Activated naive CD8-positive, alpha-beta T cell treated with anti-CD3 and anti-CD28 coated beads, Interleukin-2, amount 50 U/mL, for 16 hours (primary cell): Measurements from ENCODE around the gene ZBTB44.
"Not testable (repeated sequence)": the region's sequence is repeated elsewhere in the genome, so short reads cannot be mapped to it uniquely, and the experiment has no call there.

ENCODE experiments used
- DNase-seq: peaks from one replicate; pipeline ENCODE4 v3.0.0-alpha.2; 2020; ENCODE audit warnings: low read depth, low spot score

ZBTB44 gene

DNA sequence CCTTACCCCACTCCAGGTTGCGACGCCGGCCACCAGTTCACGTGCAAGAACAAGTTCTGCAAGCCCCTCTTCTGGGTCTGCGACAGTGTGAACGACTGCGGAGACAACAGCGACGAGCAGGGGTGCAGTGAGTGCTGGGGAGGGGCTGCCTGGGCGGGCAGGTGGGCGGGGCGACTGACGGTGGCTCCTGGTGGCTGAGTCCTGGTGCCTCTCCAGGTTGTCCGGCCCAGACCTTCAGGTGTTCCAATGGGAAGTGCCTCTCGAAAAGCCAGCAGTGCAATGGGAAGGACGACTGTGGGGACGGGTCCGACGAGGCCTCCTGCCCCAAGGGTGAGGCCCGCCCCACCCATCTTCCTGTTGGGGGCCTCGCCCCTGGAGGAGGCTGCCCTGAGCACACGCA is 116.4 kb downstream of the ZBTB44 start:
- no peak for DNase-seq

DNA sequence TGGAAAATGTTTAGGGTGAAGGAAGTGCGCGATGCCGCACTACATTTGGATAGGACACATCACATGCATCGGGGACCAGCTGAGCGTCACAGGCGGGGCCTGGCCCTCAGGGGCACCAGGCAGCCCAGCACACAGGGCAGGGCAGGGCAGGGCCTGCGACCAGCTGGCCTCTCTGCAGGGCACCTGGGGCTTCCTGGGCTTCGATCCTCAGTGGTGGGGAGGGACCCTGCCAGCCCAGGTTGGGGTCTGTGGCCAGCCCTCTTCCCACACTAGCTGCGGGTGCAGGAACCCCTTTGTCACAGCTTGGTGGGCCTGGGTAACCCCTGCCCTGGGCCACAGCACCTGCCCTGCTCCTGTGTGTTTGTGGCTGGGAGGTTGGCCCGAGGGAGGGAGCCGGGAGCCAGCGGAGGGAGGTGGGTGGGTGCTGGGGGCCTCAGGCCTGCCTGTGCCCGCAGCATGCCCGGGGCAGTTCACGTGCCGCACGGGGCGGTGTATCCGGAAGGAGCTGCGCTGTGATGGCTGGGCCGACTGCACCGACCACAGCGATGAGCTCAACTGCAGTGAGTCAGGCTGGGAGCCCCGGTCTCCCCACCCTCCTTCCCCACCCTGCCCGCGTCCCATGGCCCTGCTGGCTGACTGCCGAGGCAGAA is 117.2 kb downstream of the ZBTB44 start:
- no peak for DNase-seq

DNA sequence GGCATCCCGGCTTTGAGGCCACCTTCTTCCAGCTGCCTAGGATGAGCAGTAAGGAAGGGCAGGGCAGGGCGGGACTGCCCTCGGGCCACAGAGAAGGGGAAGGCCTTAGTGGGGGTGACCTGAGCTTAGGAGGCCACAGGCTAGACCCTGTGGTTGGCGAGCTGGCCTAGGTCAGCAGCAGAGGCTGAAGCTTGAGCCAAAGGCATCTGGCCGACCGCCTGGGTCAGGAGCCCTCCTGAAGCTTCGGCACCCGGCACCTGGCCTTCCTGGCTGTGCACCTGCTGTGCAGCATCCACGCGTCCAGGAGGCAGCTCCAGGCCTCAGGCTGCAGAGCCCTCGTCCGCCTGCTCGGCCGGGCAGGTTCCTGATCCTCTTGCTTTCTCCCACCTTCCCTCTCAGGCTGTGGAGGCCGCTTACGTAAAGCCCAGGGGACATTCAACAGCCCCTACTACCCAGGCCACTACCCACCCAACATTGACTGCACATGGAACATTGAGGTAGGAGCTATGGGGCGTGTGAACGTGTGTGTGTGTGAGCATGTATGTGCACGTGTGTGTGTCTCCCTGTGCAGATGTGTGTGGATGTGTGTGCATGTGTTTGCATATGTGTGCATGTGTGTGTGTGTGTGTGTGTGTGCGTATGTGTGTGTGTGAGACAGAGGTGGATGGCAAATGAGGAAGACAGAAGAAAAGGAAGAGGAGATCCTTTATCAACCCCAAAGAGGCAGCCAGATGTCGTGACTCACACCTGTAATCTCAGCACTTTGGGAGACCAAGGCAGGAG is 120.3 kb downstream of the ZBTB44 start:
- no peak for DNase-seq

- DNase-seq = not testable (repeated sequence)
Observed at GRCh38 chr11:130193551-130193950, 121.2 kb downstream of the ZBTB44 start.

DNA sequence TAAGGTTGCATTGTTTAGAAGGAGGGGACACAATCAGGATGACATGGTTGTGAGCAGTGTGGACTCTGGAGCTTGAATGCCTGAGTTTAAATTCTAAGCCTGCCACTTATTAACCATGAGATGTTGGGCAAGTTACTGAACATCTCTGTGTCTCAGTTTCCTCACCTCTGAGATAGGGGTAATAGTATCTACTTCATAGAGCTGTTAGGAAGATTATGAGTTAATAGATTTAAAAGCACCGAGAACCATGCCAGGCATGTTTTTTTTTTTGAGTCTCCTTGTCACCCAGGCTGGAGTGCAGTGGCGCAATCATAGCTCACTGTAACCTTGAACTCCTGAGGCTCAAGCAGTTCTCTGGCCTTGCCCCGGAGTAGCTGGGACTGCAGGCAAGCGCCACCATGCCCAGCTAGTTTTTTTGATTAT is 121.9 kb downstream of the ZBTB44 start:
- no peak for DNase-seq

GRCh38 chr11:130191896-130192295 is 122.8 kb downstream of the ZBTB44 start:
- DNase-seq = no peak

GRCh38 chr11:130190371-130190881 is 124.3 kb downstream of the ZBTB44 start:
- DNase-seq = no peak

GRCh38 chr11:130189492-130190210 is 125.1 kb downstream of the ZBTB44 start:
- no peak for DNase-seq

DNA sequence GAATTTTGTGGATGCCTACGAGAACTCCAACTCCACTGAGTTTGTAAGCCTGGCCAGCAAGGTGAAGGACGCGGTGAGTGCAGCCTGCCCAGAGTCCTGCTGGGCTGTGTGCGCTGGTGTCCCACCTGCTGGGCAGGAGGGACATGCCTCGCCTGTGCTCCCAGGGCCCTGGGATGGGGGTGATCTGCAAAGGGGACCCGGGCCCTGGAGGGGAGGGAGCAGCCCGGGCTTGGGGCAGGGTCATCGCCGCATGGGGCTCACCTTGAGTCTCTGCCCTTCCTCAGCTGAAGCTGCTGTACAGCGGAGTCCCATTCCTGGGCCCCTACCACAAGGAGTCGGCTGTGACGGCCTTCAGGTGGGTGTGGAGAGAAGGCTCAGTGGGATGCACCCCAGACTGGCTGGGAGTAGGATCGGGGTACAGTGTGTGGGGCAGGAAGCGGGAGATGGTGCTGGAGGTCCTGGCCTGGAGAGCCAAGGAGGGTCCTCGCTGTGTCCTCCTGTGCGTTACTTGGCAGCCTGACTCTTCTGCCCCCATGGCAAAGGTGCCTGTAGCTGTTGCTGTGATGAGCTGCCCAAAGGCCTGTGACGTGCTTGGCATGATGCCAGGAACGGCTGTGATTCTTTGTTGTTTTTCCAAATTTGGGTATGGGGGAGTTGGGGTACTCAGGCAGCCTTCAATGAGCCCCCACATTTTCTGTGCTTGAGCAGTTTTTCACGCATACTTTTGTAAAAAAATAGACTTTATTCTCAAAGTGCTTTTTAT is 126.0 kb downstream of the ZBTB44 start:
- DNase-seq = no peak

DNA sequence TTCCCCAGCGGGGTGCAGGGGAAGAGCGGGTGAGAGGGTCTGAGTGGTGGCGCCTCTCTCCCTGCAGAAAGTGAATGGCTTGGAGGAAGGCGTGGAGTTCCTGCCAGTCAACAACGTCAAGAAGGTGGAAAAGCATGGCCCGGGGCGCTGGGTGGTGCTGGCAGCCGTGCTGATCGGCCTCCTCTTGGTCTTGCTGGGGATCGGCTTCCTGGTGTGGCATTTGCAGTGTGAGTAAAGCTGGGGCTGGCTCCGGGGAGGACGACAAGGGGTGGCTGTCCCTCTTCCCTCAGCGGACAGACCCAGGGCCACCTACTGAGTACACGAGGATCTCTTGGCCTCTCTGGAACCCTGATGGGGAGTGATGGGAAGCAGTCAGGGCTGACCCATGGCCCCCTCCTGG is 126.7 kb downstream of the ZBTB44 start:
- DNase-seq = no peak

DNA sequence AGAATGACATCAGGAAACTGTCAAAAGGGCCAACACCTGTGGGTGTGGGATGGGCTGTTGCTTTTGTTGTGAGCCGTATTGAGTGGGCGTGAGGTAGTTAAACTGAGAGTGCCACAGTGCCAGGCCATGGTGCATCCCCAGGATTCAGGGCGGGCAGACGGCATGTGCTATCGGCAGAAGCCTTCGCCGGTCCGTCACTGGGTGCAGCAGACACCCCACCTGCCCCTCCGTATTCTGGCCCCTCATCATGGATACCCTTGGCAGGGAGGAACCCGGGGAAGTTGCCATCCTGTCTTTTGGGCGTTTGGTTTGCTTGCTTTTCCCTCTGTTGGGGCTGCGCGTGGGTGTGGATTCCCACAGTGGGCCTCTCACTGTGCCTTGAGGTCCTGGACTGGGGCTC is 127.6 kb downstream of the ZBTB44 start:
- no peak for DNase-seq

GRCh38 chr11:130183878-130184610 is 130.7 kb downstream of the ZBTB44 start:
- no peak for DNase-seq

- DNase-seq = no peak
Observed at GRCh38 chr11:130181295-130182272, 133.1 kb downstream of the ZBTB44 start.

- no peak for DNase-seq
Observed at GRCh38 chr11:130180896-130181294, 133.8 kb downstream of the ZBTB44 start.

DNA sequence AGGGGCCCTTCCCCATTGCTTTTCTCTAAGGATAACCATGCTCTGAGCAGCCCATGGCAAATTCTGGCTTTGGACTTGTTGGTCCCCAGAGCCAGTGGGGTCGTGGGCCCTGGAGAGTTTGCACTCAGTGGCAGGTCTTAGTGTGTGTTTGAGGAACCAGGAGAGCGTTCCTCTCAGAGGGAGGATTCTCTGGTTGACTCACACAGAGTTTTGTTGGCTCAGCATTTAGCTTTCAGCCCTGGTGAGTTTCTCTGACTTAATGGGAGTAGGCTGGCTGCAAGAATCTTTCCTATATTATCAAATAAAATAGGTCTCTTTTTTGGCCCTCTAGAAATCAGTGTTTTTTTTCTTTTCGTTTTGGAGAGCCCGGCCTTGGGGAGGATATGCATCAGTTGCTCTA is 134.2 kb downstream of the ZBTB44 start:
- no peak for DNase-seq

DNA sequence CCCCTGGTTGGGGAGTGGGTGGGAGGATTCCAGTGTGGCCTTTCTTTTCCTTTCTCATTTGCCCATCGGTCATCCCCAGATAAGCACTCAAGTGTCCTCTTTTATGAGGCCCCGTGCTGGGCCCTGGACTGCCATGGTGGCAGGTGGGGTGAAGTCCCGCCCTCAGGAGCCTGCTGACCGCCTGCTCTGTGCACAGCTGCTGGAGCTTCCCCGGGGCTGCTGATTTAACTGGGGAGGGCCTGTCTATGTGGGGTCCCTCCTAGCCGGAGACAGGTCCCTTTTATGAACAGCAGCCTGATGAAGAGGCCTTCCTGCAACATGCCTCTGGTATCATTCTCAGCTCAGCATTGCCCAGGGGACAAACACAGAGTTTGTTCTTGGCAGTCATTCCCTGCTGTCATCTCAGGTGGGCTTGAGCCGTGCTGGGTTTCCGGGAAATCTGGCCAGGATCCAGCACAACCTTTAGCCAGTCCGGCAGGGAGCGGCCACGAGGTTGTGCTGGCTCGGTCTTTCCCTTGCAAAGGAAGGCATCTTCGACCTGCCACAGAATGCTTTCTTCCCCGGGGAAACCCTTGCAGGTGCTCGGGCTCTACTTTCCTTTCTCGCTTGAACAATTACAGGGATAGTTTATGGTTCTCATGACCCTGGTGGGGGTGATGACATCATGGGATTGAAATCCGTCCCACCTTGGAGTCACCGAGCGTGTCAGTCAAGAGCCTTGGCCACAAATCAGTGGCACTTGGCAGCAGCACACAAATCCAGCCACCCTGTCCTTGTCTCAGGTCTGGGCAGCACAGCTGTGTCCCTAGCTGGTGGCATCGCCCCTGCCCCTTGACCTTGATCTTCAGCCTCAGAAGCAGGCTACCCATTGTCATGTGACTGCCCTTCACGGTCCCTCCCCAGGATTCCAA is 135.1 kb downstream of the ZBTB44 start:
- DNase-seq = no peak

- no peak for DNase-seq
Observed at GRCh38 chr11:130178441-130179339, 136.0 kb downstream of the ZBTB44 start.

DNA sequence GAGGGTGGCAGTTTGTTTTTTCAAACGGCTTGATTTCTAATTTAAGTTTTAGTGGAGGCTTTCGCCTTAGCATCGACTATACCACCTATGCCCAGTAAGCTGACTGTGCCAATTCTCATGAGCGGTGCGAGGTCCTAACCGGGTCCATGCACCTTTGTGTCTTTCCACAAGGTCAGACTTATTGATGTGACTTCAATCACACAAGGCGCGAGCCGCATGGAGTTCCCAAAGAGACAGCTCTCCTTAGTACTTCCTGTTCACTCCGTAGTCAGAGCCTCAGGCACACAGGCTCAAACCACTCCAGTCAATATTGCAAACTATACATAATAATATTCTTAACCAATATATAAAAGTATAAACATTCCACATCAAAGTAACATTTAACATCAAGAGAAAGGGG is 136.9 kb downstream of the ZBTB44 start:
- no peak for DNase-seq
